ENCODE results near the gene BAIAP2.

Gene BAIAP2

DNA sequence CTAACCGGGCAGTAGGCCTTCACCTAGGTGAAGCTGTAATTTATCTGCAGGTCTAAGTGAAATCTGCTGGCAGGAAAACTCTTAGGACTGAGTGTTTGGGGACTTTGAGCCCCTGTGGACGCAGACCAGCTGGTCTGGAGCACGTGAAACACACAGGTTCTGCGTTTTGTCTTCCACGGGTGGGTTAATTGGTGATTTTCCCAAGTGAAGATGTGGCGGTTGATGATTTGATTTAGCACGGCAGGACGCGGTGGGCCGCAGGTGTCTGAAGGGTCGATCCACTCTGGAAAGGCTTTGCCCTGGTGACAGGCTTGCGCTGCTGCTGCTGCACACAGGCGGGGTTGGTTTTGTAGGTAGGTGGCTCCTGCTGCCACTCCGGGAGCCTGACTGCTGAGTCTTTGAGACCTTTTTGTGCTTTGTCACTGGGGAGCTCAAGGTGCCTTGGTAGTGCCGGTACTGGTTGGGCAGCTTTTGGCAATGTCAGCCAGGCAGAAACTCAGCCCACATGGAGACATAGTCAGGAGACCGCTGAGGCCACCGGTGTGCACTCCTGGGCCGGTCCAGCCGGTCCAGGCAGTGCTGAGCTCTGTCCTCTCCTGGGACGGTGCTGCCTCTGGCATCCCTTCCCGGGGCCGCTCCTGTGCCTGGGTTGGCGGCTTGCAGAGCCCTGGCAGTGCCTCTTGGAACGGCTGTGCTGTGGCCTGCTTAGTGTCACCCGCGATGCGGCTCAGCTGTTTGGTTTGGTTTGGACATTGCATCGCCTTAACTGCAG is 2.3 kb downstream of the BAIAP2 start:
- Histone ChIP-seq H3K4me3 (no peak overlapping the region), H3K4me1 (peaks cover 27% of the 10 kb centered on the region)

GRCh38 chr17:81037798-81038733 is 3.1 kb downstream of the BAIAP2 start:
- Histone ChIP-seq H3K27ac (no peak overlapping the region), H4K20me1 (peaks cover 79% of the 10 kb centered on the region), H3K36me3 (no peaks in the 10 kb centered on the region), H3K4me2 (no peak overlapping the region), H3K27me3 (peaks cover 78% of the 10 kb centered on the region), H3K9me3 (no peaks in the 10 kb centered on the region), H3K4me3 (no peak overlapping the region), H3K9ac (no peak overlapping the region), H3K4me1 (peaks cover 24% of the 10 kb centered on the region)
- no peak for TF ChIP-seq Cebpa-rat (IDR thresholded peaks at IDR 0.05)

More for the DNA sequence above, 2.3 kb downstream of the BAIAP2 start:
- H3K9ac ChIP-seq: no peak overlapping the region
- peaks cover 86% of the 10 kb centered on the region for H4K20me1 ChIP-seq
- H3K27ac ChIP-seq: no peak overlapping the region
- no peaks in the 10 kb centered on the region for H3K36me3 ChIP-seq
- no peaks in the 10 kb centered on the region for H3K9me3 ChIP-seq
- peaks cover 86% of the 10 kb centered on the region for H3K27me3 ChIP-seq
- TF ChIP-seq Cebpa-rat (IDR thresholded peaks at IDR 0.05): no peak
- no peak overlapping the region for H3K4me2 ChIP-seq

DNA sequence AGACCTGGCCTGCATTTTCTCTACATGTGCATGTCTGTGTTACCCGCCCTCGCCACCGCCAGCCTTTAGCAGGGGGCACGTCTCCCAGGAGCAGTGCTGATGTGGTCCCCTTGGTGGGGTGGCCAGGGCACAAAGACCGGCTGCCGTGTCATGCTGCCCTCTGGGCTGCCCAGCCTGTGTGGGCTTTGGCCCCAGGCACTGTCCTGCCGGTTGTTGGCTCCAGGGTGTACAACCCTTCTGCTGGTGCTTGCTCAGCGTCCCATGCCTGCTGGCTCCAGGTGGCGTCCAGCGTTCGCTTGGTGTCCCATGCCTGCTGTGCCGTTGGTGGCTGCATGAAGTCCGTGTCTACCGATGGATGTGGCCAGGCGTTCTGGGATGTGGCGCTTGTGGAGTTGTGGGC is 4.1 kb downstream of the BAIAP2 start:
- Histone ChIP-seq H3K4me1 (peaks cover 14% of the 10 kb centered on the region), H3K27ac (no peak overlapping the region), H3K27me3 (peaks cover 73% of the 10 kb centered on the region), H3K9me3 (no peaks in the 10 kb centered on the region), H4K20me1 (peaks cover 79% of the 10 kb centered on the region), H3K36me3 (no peaks in the 10 kb centered on the region), H3K4me2 (no peak overlapping the region), H3K4me3 (no peak overlapping the region), H3K9ac (no peak overlapping the region)
- TF ChIP-seq Cebpa-rat (IDR thresholded peaks at IDR 0.05): no peak

- no peak overlapping the region for H3K27ac ChIP-seq
- TF ChIP-seq Cebpa-rat (IDR thresholded peaks at IDR 0.05): no peak
- H3K36me3 ChIP-seq: no peaks in the 10 kb centered on the region
- peaks cover 74% of the 10 kb centered on the region for H3K27me3 ChIP-seq
- H3K4me1 ChIP-seq: peaks cover 15% of the 10 kb centered on the region
- peaks cover 81% of the 10 kb centered on the region for H4K20me1 ChIP-seq
- H3K9ac ChIP-seq: no peak overlapping the region
- no peak overlapping the region for H3K4me3 ChIP-seq
- no peaks in the 10 kb centered on the region for H3K9me3 ChIP-seq
- H3K4me2 ChIP-seq: no peak overlapping the region
These were observed 5.2 kb downstream of the BAIAP2 start for GRCh38 chr17:81039854-81040758.

- TF ChIP-seq Cebpa-rat (IDR thresholded peaks at IDR 0.05): no peak
- Histone ChIP-seq H3K36me3 (no peaks in the 10 kb centered on the region), H3K4me1 (peaks cover 15% of the 10 kb centered on the region), H3K9me3 (no peaks in the 10 kb centered on the region), H4K20me1 (peaks cover 81% of the 10 kb centered on the region), H3K27ac (no peak overlapping the region), H3K4me3 (no peak overlapping the region), H3K4me2 (no peak overlapping the region), H3K9ac (no peak overlapping the region), H3K27me3 (peaks cover 73% of the 10 kb centered on the region)
These were observed 5.9 kb downstream of the BAIAP2 start for GRCh38 chr17:81040791-81041337.

DNA sequence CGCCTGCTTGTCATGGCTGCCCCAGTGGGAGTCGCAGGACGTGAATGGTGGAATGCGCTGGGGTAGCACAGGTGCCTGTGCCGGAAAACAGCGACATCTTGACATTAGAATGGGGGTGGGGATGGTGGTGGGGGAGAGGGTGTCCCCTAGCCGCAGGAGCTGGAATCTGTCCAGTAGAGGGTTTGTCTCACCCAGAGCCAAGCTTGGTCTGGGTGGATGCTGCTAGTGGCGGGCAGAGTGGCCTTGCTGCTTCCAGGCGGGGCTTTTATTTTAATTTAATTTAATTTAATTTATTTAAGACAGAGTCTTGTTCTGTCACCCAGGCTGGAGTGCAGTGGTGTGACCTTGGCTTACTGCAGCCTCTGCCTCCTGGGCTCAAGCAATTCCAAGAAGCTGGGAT is 7.7 kb downstream of the BAIAP2 start:
- peaks cover 72% of the 10 kb centered on the region for H3K27me3 ChIP-seq
- H3K36me3 ChIP-seq: no peaks in the 10 kb centered on the region
- H4K20me1 ChIP-seq: peaks cover 72% of the 10 kb centered on the region
- H3K27ac ChIP-seq: no peak overlapping the region
- TF ChIP-seq Cebpa-rat (IDR thresholded peaks at IDR 0.05): no peak
- H3K9ac ChIP-seq: no peak overlapping the region
- H3K9me3 ChIP-seq: no peaks in the 10 kb centered on the region
- no peak overlapping the region for H3K4me3 ChIP-seq
- H3K4me2 ChIP-seq: no peak overlapping the region
- H3K4me1 ChIP-seq: peaks cover 28% of the 10 kb centered on the region

- H3K36me3 ChIP-seq: no peaks in the 10 kb centered on the region
- no peak for TF ChIP-seq Cebpa-rat (IDR thresholded peaks at IDR 0.05)
- peaks cover 67% of the 10 kb centered on the region for H4K20me1 ChIP-seq
- H3K4me2 ChIP-seq: no peak overlapping the region
- H3K9ac ChIP-seq: no peak overlapping the region
- H3K4me3 ChIP-seq: no peak overlapping the region
- H3K9me3 ChIP-seq: no peaks in the 10 kb centered on the region
- peaks cover 35% of the 10 kb centered on the region for H3K4me1 ChIP-seq
- H3K27ac ChIP-seq: no peak overlapping the region
- H3K27me3 ChIP-seq: peaks cover 72% of the 10 kb centered on the region
These were observed 8.4 kb downstream of the BAIAP2 start for GRCh38 chr17:81043319-81043724.

DNA sequence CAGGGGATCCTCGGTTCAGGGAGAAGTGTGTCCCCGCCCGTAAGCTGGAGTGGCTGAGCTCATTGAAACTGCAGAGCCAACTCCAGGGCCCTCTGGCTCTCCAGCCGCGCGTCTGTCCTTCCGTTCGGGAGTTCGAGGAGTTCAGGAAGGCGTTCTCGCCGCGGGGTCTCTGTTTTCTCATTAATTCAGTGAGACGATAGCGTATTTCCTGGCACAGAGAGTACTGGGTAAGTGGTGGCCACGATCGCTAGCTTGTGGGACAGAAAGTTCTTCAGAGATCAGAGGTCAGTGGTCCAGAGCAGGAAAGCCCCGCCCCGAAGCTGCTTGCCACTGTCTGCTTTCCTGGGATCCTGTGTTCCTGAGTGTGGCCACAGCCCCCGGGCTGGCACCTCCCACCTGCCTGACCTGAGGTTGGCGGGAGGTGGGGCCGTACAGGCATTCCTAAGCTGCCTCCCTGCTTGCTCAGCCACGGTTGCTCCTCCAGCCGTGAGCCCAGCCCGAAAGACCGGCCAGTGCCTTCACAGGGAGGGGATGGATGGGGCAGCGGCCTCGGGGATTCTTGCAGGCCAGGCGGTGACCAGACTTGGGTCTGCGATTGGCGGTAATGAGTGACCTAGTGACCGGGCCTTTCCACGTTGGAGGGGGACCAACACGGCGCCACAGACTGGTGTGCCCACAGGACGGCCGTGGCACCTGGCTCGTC is 8.9 kb downstream of the BAIAP2 start:
- H4K20me1 ChIP-seq: peaks cover 67% of the 10 kb centered on the region
- H3K4me1 ChIP-seq: peaks cover 40% of the 10 kb centered on the region
- no peaks in the 10 kb centered on the region for H3K36me3 ChIP-seq
- no peak for TF ChIP-seq Cebpa-rat (IDR thresholded peaks at IDR 0.05)
- H3K27me3 ChIP-seq: peaks cover 72% of the 10 kb centered on the region
- H3K9ac ChIP-seq: no peak overlapping the region
- no peaks in the 10 kb centered on the region for H3K9me3 ChIP-seq
- H3K4me3 ChIP-seq: no peak overlapping the region
- H3K27ac ChIP-seq: no peak overlapping the region
- no peak overlapping the region for H3K4me2 ChIP-seq

- Histone ChIP-seq H3K4me2 (no peak overlapping the region), H4K20me1 (peaks cover 67% of the 10 kb centered on the region), H3K9ac (no peak overlapping the region), H3K36me3 (no peaks in the 10 kb centered on the region), H3K4me1 (peaks cover 46% of the 10 kb centered on the region), H3K9me3 (no peaks in the 10 kb centered on the region), H3K27me3 (peaks cover 70% of the 10 kb centered on the region), H3K4me3 (no peak overlapping the region), H3K27ac (no peak overlapping the region)
- no peak for TF ChIP-seq Cebpa-rat (IDR thresholded peaks at IDR 0.05)
These were observed 9.4 kb downstream of the BAIAP2 start for GRCh38 chr17:81044428-81044763.
